ENCODE measurements around the gene DDT.
A peak's percentile ranks its signal among the peaks of the same experiment; 100 is the strongest.
"Not testable (repeated sequence)": the region's sequence is repeated elsewhere in the genome, so short reads cannot be mapped to it uniquely, and the experiment has no call there.

Gene DDT

DNA sequence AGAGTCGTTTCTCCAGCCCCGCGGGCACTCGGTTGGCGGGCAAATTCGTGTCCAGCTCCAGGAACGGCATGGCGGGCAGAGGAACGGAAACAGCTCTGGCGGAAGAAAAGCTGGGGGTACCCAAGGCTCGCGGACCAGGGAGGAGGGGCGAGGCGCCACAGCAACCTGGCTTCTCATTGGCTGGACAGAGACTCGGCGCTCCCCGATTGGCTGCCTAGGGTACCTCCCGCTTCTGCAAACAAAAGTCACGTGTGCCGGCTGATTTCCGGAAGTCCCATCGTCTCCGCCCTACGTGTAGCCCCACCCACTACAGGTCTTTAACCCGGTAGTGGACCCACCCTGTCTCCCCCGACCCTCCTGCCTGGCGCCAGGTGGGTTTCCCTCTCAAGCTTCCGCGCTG is at the start of gene DDT:
Gene DDT, minus strand, starts transcription at position 97 of the 400 bp plus-strand sequence. Its CDS starts 27 bp downstream, at position 70.
- DNase-seq (ENCODE audit: low read depth); H3K4me3 ChIP-seq (ENCODE audit: low read depth, low read length): not testable (repeated sequence)

DNA sequence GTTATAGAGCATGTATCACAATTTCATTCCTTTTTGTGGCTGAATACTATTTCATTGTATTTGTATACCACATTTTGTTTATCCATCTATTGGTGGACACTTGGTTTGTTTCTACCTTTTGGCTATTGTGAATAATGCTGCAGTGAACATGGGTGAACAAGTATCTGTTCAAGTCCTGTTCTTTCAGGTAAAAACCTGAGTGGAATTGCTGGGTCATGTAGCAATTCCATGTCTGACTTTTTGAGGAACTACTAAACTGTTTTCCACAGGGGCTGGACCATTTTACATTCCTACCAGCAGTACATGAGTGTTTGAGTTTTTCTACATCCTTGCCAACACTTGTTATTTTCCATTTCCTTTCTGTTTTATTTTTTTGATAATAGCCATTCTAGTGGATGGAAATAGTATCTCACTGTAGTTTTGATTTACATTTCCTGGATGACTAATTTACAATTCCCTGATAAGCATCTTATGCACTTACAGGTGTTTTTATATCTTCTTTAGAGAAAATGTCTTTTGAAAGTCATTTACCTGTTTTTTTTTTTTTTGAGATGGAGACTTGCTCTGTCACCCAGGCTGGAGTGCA is 49.1 kb upstream of the DDT start:
- no peak for DNase-seq (ENCODE audit: low read depth)
- TF ChIP-seq POLR2A (IDR thresholded peaks at IDR 0.05; ENCODE audit: extremely low read depth, insufficient read length) (no peak), MYC (IDR thresholded peaks at IDR 0.05; ENCODE audit: low read depth, low read length) (no peak)
- TF ChIP-seq, protein P1, sequence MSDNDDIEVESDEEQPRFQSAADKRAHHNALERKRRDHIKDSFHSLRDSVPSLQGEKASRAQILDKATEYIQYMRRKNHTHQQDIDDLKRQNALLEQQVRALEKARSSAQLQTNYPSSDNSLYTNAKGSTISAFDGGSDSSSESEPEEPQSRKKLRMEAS (IDR thresholded peaks at IDR 0.05; ENCODE audit: low read depth, low read length): no peak
- TF ChIP-seq, protein P2, sequence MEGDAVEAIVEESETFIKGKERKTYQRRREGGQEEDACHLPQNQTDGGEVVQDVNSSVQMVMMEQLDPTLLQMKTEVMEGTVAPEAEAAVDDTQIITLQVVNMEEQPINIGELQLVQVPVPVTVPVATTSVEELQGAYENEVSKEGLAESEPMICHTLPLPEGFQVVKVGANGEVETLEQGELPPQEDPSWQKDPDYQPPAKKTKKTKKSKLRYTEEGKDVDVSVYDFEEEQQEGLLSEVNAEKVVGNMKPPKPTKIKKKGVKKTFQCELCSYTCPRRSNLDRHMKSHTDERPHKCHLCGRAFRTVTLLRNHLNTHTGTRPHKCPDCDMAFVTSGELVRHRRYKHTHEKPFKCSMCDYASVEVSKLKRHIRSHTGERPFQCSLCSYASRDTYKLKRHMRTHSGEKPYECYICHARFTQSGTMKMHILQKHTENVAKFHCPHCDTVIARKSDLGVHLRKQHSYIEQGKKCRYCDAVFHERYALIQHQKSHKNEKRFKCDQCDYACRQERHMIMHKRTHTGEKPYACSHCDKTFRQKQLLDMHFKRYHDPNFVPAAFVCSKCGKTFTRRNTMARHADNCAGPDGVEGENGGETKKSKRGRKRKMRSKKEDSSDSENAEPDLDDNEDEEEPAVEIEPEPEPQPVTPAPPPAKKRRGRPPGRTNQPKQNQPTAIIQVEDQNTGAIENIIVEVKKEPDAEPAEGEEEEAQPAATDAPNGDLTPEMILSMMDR (IDR thresholded peaks at IDR 0.05; ENCODE audit: low read depth, low read length): no peak
- H3K4me3 ChIP-seq (ENCODE audit: low read depth, low read length): no peak overlapping the region

DNA sequence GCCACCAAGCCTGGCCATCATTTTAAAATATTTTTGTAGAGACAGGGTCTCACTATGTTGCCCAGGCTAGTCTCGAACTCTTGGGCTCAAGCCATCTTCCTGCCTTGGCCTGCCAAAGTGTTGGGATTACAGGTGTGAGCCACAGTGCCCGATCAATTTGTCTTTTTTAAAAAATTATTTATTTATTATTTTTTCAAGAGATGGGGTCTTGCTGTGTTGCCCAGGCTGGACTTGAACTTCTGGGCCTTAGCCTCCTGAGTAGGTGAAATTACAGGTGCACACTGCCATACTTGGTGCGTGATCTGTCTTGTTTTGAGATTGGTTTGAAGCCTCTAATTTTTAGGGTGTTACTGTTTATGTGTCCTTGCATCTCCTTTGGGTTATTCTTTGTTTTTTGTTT is 47.1 kb upstream of the DDT start:
- no peak overlapping the region for H3K4me3 ChIP-seq (ENCODE audit: low read depth, low read length)
- DNase-seq (ENCODE audit: low read depth): no peak
- TF ChIP-seq, protein P2 (IDR thresholded peaks at IDR 0.05; ENCODE audit: low read depth, low read length): no peak
- no peak for TF ChIP-seq MYC (IDR thresholded peaks at IDR 0.05; ENCODE audit: low read depth, low read length)
- no peak for TF ChIP-seq POLR2A (IDR thresholded peaks at IDR 0.05; ENCODE audit: extremely low read depth, insufficient read length)
- TF ChIP-seq, protein P1 (IDR thresholded peaks at IDR 0.05; ENCODE audit: low read depth, low read length): no peak

DNA sequence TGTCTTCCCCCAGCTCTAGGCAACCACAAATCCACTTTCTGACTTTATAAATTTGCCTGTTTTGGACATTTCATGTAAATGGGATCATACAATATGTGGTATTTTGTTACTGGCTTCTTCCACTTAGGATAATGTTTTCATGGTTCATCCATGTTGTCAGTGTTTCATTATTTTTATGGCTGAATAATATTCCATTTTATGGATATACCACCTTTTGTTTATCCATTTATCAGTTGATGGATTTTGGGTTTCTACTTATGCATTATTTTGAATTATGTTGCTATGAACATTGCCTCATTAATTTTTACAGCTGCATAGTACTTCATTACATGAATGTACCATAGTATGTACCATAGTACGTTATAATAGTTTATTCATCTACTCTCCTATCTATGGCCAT is 41.9 kb upstream of the DDT start:
- TF ChIP-seq, protein P1 (IDR thresholded peaks at IDR 0.05; ENCODE audit: low read depth, low read length): no peak
- no peak for TF ChIP-seq MYC (IDR thresholded peaks at IDR 0.05; ENCODE audit: low read depth, low read length)
- no peak for TF ChIP-seq POLR2A (IDR thresholded peaks at IDR 0.05; ENCODE audit: extremely low read depth, insufficient read length)
- TF ChIP-seq, protein P2 (IDR thresholded peaks at IDR 0.05; ENCODE audit: low read depth, low read length): no peak
- no peak for DNase-seq (ENCODE audit: low read depth)
- H3K4me3 ChIP-seq (ENCODE audit: low read depth, low read length): no peak overlapping the region

DNA sequence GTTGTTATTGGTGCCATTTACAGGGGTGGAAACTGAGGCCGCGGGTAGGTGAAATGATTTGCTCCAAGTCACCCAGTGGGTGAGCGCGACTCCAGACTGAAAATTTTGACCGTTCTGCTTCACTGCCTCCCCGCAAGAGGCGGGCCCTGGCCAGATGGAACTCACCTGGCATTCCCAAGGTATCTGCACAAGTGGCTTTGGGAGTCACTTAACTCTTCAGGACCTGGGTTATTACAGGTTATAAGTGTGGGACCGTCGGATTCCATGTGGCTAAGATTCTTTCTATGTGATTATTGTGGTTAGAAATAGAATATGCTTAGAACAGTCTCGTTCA is 37.5 kb upstream of the DDT start:
- peak overlapping the region; percentile 98 for H3K4me3 ChIP-seq (ENCODE audit: low read depth, low read length)
- TF ChIP-seq MYC (IDR thresholded peaks at IDR 0.05; ENCODE audit: low read depth, low read length): no peak
- TF ChIP-seq, protein P2 (IDR thresholded peaks at IDR 0.05; ENCODE audit: low read depth, low read length): no peak
- no peak for TF ChIP-seq POLR2A (IDR thresholded peaks at IDR 0.05; ENCODE audit: extremely low read depth, insufficient read length)
- TF ChIP-seq, protein P1 (IDR thresholded peaks at IDR 0.05; ENCODE audit: low read depth, low read length): no peak
- no peak for DNase-seq (ENCODE audit: low read depth)

DNA sequence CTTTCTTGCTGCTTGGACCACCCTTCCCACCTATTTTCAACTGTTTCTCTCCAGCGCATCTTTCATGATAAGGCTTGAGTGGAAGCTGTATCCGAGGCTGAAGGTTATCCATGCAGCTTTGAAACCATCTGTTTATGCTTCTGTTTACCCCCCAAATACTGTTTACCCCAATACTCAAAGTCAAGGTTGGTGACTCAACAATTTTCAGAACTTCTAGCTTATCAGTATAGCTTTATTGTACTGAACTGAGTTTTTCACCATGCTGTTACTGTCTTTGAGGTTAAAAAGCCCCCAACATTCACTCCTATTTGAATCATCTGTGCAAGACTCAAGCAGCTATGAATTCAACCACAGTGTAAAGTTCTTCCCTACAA is 35.8 kb upstream of the DDT start:
- no peak for DNase-seq (ENCODE audit: low read depth)
- H3K4me3 ChIP-seq (ENCODE audit: low read depth, low read length): no peak overlapping the region
- TF ChIP-seq MYC (IDR thresholded peaks at IDR 0.05; ENCODE audit: low read depth, low read length) (no peak), POLR2A (IDR thresholded peaks at IDR 0.05; ENCODE audit: extremely low read depth, insufficient read length) (no peak)
- TF ChIP-seq, protein P1 (IDR thresholded peaks at IDR 0.05; ENCODE audit: low read depth, low read length): no peak
- TF ChIP-seq, protein P2 (IDR thresholded peaks at IDR 0.05; ENCODE audit: low read depth, low read length): no peak
